Lower leg skin (tissue), 3 donors: ENCODE results near the gene POLR2I.

ENCODE experiments used
- POLR2A ChIP-seq, 2 donors: fragments of 450-650 bp; IDR thresholded peaks; one replicate each; pipeline ENCODE4 v1.6.1; 2016 to 2017; ENCODE audit warnings: antibody characterized with exemption in 2 of 2, mild to moderate bottlenecking in 1 of 2, moderate library complexity in 1 of 2
- TF ChIP-seq, protein P1 (sequence below), 3 donors: fragments of 450-650 bp; IDR thresholded peaks; one replicate each; pipeline ENCODE4 v1.5.1; 2016; ENCODE audit warnings: antibody characterized with exemption in 3 of 3, mild to moderate bottlenecking in 3 of 3, moderate library complexity in 2 of 3

DNA sequence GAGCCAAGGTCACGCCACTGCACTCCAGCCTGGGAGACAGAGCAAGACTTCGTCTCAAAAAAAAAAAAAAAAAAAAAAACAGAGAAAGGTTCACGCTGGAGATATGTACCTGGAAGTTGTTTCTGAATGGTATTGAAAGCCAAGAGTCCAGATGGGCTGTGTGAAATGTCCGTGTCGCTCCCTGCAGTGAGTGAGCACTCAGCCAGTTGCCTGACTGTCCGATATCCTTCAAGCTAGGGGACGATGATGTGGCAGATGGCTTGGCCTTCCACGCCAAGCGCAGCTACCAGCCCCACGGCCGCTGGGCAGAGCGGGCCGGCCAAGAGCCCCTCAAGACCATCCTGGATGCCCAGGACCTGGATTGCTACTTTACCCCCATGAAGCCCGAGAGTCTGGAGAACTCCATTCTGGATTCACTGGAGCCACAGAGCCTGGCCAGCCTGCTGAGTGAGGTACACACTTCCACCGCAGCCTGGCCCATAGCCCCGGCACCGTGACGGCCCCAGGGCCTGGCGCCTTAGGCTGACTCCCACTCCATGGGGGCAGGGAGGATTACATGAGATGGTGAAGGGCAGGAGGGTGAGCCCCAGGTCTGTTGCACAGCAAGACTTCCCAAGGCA lies 15.4 kb downstream of the POLR2I start:
- TF ChIP-seq, protein P1, sequence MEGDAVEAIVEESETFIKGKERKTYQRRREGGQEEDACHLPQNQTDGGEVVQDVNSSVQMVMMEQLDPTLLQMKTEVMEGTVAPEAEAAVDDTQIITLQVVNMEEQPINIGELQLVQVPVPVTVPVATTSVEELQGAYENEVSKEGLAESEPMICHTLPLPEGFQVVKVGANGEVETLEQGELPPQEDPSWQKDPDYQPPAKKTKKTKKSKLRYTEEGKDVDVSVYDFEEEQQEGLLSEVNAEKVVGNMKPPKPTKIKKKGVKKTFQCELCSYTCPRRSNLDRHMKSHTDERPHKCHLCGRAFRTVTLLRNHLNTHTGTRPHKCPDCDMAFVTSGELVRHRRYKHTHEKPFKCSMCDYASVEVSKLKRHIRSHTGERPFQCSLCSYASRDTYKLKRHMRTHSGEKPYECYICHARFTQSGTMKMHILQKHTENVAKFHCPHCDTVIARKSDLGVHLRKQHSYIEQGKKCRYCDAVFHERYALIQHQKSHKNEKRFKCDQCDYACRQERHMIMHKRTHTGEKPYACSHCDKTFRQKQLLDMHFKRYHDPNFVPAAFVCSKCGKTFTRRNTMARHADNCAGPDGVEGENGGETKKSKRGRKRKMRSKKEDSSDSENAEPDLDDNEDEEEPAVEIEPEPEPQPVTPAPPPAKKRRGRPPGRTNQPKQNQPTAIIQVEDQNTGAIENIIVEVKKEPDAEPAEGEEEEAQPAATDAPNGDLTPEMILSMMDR (IDR thresholded peaks at IDR 0.05) = no peak
- no peak for TF ChIP-seq POLR2A (IDR thresholded peaks at IDR 0.05)
